HepG2 (cell line): ENCODE results near the gene MLLT10. TPM values are rescaled to one million over a fixed set of nuclear protein-coding genes. Genes with fewer than 3 reads are reported as not detected.

Experiments used
- CEBPB ChIP-seq: IDR thresholded peaks from 2 replicates; pipeline ENCODE4 v1.6.1; 2011; ENCODE audit warnings: low read depth, low read length, improper control_type of control experiment, borderline replicate concordance
- KDM2A ChIP-seq: sonication (generic); formaldehyde crosslinking; IDR thresholded peaks from 2 replicates; pipeline ENCODE4 v1.4.0; 2020; ENCODE audit warnings: low read depth, missing genetic modification reagents, borderline replicate concordance
- MYC ChIP-seq: sonication (generic); formaldehyde crosslinking; IDR thresholded peaks from 2 replicates; pipeline ENCODE4 v1.9.0; 2021; ENCODE audit warnings: missing genetic modification reagents, borderline replicate concordance
- NCOA1 ChIP-seq: sonication (generic); formaldehyde crosslinking; IDR thresholded peaks from 2 replicates; pipeline ENCODE4 v1.9.0; 2021; ENCODE audit warnings: missing genetic modification reagents
- PCBP1 ChIP-seq: fragments of 200-400 bp; formaldehyde crosslinking; IDR thresholded peaks from 2 replicates; pipeline ENCODE4 v1.6.1; 2017; ENCODE audit warnings: mild to moderate bottlenecking, low read depth, low read length, borderline replicate concordance
- POGZ ChIP-seq: sonication (generic); formaldehyde crosslinking; IDR thresholded peaks from 2 replicates; pipeline ENCODE4 v1.4.0; 2020; ENCODE audit warnings: mild to moderate bottlenecking, missing genetic modification reagents
- SALL1 ChIP-seq: sonication (generic); formaldehyde crosslinking; IDR thresholded peaks from 2 replicates; pipeline ENCODE4 v1.8.0; 2022; ENCODE audit warnings: mild to moderate bottlenecking, missing genetic modification reagents
- SMAD9 ChIP-seq: sonication (generic); formaldehyde crosslinking; IDR thresholded peaks from 2 replicates; pipeline ENCODE4 v1.5.1; 2020; ENCODE audit warnings: mild to moderate bottlenecking, missing genetic modification reagents
- SNAI1 ChIP-seq: sonication (generic); formaldehyde crosslinking; IDR thresholded peaks from 2 replicates; pipeline ENCODE4 v1.5.0; 2020; ENCODE audit warnings: mild to moderate bottlenecking, missing genetic modification reagents, borderline replicate concordance
- SRY ChIP-seq: sonication (generic); formaldehyde crosslinking; IDR thresholded peaks from 2 replicates; pipeline ENCODE4 v1.8.0; 2022; ENCODE audit warnings: mild to moderate bottlenecking, missing genetic modification reagents
- U2AF2 ChIP-seq: fragments of 200-400 bp; formaldehyde crosslinking; IDR thresholded peaks from 2 replicates; pipeline ENCODE4 v1.6.1; 2017; ENCODE audit warnings: low read depth, mild to moderate bottlenecking, low read length
- ZBTB20 ChIP-seq: sonication (generic); formaldehyde crosslinking; IDR thresholded peaks from 2 replicates; pipeline ENCODE4 v1.8.1; 2023; ENCODE audit warnings: missing genetic modification reagents, low read depth, mild to moderate bottlenecking, borderline replicate concordance
- ZFP1 ChIP-seq: IDR thresholded peaks from 2 replicates; pipeline ENCODE4 v1.6.1; 2016
- ZFP37 ChIP-seq: sonication (generic); formaldehyde crosslinking; IDR thresholded peaks from 2 replicates; pipeline ENCODE4 v1.4.0; 2020; ENCODE audit warnings: missing genetic modification reagents, borderline replicate concordance
- ZKSCAN5 ChIP-seq: sonication (generic); formaldehyde crosslinking; IDR thresholded peaks from 2 replicates; pipeline ENCODE4 v1.5.1; 2020; ENCODE audit warnings: mild to moderate bottlenecking, missing genetic modification reagents
- ZNF263 ChIP-seq: sonication (generic); formaldehyde crosslinking; IDR thresholded peaks from 2 replicates; pipeline ENCODE4 v1.4.0; 2020; ENCODE audit warnings: missing genetic modification reagents
- ZNF335 ChIP-seq: sonication (generic); formaldehyde crosslinking; IDR thresholded peaks from 2 replicates; pipeline ENCODE4 v1.4.0; 2020; ENCODE audit warnings: missing genetic modification reagents
- ZNF484 ChIP-seq: sonication (generic); formaldehyde crosslinking; IDR thresholded peaks from 2 replicates; pipeline ENCODE4 v1.5.1; 2020; ENCODE audit warnings: mild to moderate bottlenecking, low read depth, missing genetic modification reagents, borderline replicate concordance
- ZNF598 ChIP-seq: sonication (generic); formaldehyde crosslinking; IDR thresholded peaks from 2 replicates; pipeline ENCODE4 v1.5.1; 2020; ENCODE audit warnings: mild to moderate bottlenecking, missing genetic modification reagents, borderline replicate concordance
- ZNF713 ChIP-seq: sonication (generic); formaldehyde crosslinking; IDR thresholded peaks from 2 replicates; pipeline ENCODE4 v1.4.0; 2020; ENCODE audit warnings: mild to moderate bottlenecking, missing genetic modification reagents
- ZNF883 ChIP-seq: sonication (generic); formaldehyde crosslinking; IDR thresholded peaks from 2 replicates; pipeline ENCODE4 v1.5.1; 2020; ENCODE audit warnings: mild to moderate bottlenecking, missing genetic modification reagents; ENCODE audit errors: not compliant biosample characterization
- polyA plus RNA-seq, 8 experiments: library from polyadenylated mRNA; depleted of rRNA in 3 of 8; stranded (reverse) in 7 of 8; unstranded in 1 of 8; fragments of >200 nt; fragmentation: Illumina TruSeq in 4 of 8; extraction: Trizol in 4 of 8; gene quantifications; 2 replicates each; pipeline versions ENCODE4 v1.2.1 to v1.2.3, GENCODE V29; 2011 to 2016; ENCODE audit warnings: low read depth in 4 of 8, missing spikeins in 1 of 8, mixed read lengths in 1 of 8; ENCODE audit not compliant: insufficient read depth in 1 of 8
- total RNA-seq, 5 experiments: library from RNA; depleted of rRNA; stranded (reverse); fragments of >200 nt; fragmentation: Illumina TruSeq; extraction: Trizol; gene quantifications; 2 replicates each; pipeline ENCODE4 v1.2.3, GENCODE V29; 2016; ENCODE audit warnings: low read depth in 1 of 5
- TF ChIP-seq, protein P1 (sequence below): sonication (generic); formaldehyde crosslinking; IDR thresholded peaks from 2 replicates; pipeline ENCODE4 v1.4.0; 2020; ENCODE audit warnings: mild to moderate bottlenecking, low read depth, missing genetic modification reagents
- TF ChIP-seq, protein P2 (sequence below): sonication (generic); formaldehyde crosslinking; IDR thresholded peaks from 2 replicates; pipeline ENCODE4 v1.4.0; 2020; ENCODE audit warnings: mild to moderate bottlenecking, missing genetic modification reagents, borderline replicate concordance
- TF ChIP-seq, protein P3 (sequence below), 2 experiments: sonication (generic) in 1 of 2; formaldehyde crosslinking in 1 of 2; IDR thresholded peaks; 2 replicates each; pipeline versions ENCODE4 v1.4.0 to v1.6.1; 2018 to 2020; ENCODE audit warnings: missing genetic modification reagents in 2 of 2, borderline replicate concordance in 1 of 2, low read depth in 1 of 2, mild to moderate bottlenecking in 1 of 2, missing biosample characterization in 1 of 2
- TF ChIP-seq, protein P4 (sequence below): IDR thresholded peaks from 2 replicates; pipeline ENCODE4 v1.6.1; 2016; ENCODE audit warnings: low read depth, borderline replicate concordance

The MLLT10 gene
- total and polyA plus RNA-seq, 2 of the 13 experiments (the other 11 are each of a cell fraction or from before 2014, with no cell fraction given), result 51.3 to 84.1 TPM

DNA sequence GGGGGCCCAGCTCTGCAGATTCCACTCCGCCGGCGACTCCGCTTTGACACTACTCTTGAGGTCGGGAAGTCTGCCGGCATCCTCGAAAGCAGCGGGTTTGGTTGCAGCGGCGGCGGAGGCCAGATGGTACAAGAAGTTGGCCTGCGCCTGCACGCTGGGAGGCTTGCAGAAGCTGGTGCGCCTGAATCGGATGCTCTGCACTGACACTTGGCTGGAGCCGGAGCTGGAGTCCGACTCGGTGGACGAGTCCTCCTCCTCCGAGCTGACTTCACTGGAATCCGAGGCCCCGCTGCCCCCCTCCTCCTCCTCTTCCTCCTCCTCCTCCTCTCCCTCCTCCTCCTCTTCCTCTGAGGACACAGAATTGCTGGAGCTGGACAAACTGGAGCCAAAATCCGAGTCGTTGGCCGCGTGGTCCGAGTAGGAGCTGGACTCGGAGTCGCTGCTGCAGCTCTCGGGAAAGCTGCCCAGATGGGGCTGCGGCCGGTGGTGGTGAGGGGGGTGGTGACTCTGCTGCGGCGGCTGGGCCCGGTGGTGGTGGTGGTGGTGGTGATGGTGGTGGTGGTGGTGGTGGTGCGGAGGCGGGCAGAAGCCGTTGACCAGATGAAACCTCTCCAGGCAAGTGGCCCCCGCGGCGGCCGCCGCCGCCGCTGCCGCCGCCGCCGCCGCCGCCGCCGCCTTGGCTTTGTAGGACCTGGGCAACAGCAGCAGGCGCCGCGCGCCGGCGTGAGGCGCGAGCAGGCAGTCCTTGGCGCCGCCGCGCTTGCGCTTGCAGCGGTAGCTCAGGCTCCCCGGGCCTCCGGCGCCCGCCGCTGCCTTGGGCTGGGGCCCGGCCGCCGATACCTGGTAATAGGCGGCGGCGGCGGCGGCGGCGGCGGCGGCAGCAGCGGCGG lies 17.5 kb upstream of the MLLT10 start (continued):
- TF ChIP-seq, protein P1, sequence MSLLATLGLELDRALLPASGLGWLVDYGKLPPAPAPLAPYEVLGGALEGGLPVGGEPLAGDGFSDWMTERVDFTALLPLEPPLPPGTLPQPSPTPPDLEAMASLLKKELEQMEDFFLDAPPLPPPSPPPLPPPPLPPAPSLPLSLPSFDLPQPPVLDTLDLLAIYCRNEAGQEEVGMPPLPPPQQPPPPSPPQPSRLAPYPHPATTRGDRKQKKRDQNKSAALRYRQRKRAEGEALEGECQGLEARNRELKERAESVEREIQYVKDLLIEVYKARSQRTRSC (CRISPR knock-in tag), result no peak
- TF ChIP-seq SMAD9 (CRISPR knock-in tag) (no peak), ZNF713 (CRISPR knock-in tag) (no peak), ZFP37 (CRISPR knock-in tag) (no peak), CEBPB (no peak), ZNF883 (CRISPR knock-in tag) (peak; percentile 46), ZFP1 (no peak), KDM2A (CRISPR knock-in tag) (peak; percentile 47; the same call in 1 of the 2 replicates), ZBTB20 (CRISPR knock-in tag) (0 out of 2 replicates have a peak, but pooled peaks have one; percentile 42), ZNF484 (0 out of 2 replicates have a peak, but pooled peaks have one; percentile 44), NCOA1 (CRISPR knock-in tag) (no peak), PCBP1 (peak; percentile 84; the same call in 1 of the 2 replicates), ZNF598 (no peak), U2AF2 (no peak), SRY (no peak), ZNF335 (CRISPR knock-in tag) (no peak), ZKSCAN5 (CRISPR knock-in tag) (no peak), POGZ (CRISPR knock-in tag) (0 out of 2 replicates have a peak, but pooled peaks have one; percentile 33), SNAI1 (CRISPR knock-in tag) (no peak), MYC (CRISPR knock-in tag) (peak; percentile 59; the same call in 1 of the 2 replicates), SALL1 (CRISPR knock-in tag) (peak; percentile 67), ZNF263 (CRISPR knock-in tag) (peak; percentile 97)
- TF ChIP-seq, protein P2, sequence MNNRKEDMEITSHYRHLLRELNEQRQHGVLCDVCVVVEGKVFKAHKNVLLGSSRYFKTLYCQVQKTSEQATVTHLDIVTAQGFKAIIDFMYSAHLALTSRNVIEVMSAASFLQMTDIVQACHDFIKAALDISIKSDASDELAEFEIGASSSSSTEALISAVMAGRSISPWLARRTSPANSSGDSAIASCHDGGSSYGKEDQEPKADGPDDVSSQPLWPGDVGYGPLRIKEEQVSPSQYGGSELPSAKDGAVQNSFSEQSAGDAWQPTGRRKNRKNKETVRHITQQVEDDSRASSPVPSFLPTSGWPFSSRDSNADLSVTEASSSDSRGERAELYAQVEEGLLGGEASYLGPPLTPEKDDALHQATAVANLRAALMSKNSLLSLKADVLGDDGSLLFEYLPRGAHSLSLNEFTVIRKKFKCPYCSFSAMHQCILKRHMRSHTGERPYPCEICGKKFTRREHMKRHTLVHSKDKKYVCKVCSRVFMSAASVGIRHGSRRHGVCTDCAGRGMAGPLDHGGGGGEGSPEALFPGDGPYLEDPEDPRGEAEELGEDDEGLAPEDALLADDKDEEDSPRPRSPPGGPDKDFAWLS (CRISPR knock-in tag), result peak; percentile 36; the same call in 1 of the 2 replicates
- TF ChIP-seq, protein P3, sequence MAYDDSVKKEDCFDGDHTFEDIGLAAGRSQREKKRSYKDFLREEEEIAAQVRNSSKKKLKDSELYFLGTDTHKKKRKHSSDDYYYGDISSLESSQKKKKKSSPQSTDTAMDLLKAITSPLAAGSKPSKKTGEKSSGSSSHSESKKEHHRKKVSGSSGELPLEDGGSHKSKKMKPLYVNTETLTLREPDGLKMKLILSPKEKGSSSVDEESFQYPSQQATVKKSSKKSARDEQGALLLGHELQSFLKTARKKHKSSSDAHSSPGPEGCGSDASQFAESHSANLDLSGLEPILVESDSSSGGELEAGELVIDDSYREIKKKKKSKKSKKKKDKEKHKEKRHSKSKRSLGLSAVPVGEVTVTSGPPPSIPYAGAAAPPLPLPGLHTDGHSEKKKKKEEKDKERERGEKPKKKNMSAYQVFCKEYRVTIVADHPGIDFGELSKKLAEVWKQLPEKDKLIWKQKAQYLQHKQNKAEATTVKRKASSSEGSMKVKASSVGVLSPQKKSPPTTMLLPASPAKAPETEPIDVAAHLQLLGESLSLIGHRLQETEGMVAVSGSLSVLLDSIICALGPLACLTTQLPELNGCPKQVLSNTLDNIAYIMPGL (CRISPR knock-in tag; IDR thresholded peaks at IDR 0.05; ENCODE audit: borderline replicate concordance in 1 of 2, low read depth in 1 of 2), result peak; percentile 18 to 57; a peak in 1 of 4 replicates
- TF ChIP-seq, protein P4, sequence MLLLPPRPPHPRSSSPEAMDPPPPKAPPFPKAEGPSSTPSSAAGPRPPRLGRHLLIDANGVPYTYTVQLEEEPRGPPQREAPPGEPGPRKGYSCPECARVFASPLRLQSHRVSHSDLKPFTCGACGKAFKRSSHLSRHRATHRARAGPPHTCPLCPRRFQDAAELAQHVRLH, result 0 out of 2 replicates have a peak, but pooled peaks have one; percentile 32
